Lung (tissue), 12 donors: ENCODE data around the gene LPAR1. TPM values are rescaled to one million over a fixed set of nuclear protein-coding genes. Genes with fewer than 3 reads are reported as not detected.
A peak's percentile ranks its signal among the peaks of the same experiment; 100 is the strongest.

Experiments
- ATAC-seq: fragments of 200-7000 bp; cut with Tn5 transposase; one replicate; pipeline ENCODE4 v1.9.1; 2020; ENCODE audit warnings: moderate number of reproducible peaks; ENCODE audit not compliant: insufficient read depth, low FRiP score
- DNase-seq, 3 donors: peaks; one replicate each; pipeline ENCODE4 v3.0.0-alpha.2; 2013 to 2017
- H3K27ac ChIP-seq, 2 donors: one replicate each; pipeline ENCODE4 v1.5.1; 2013; ENCODE audit warnings: mild to moderate bottlenecking in 2 of 2, moderate library complexity in 2 of 2, control low read depth in 1 of 2, inconsistent platforms in 1 of 2, low read depth in 1 of 2, low read length in 1 of 2
- H3K27me3 ChIP-seq, 3 donors: one replicate each; pipeline ENCODE4 v1.5.1; 2013; ENCODE audit warnings: low read length in 2 of 3; ENCODE audit not compliant: control insufficient read depth in 3 of 3, insufficient read depth in 3 of 3
- H3K36me3 ChIP-seq, 4 donors: one replicate each; pipeline ENCODE4 v1.5.1; 2013; ENCODE audit warnings: low read length in 4 of 4, mild to moderate bottlenecking in 1 of 4, moderate library complexity in 1 of 4; ENCODE audit not compliant: control insufficient read depth in 4 of 4, insufficient read depth in 4 of 4
- H3K4me1 ChIP-seq, 5 donors: one replicate each; pipeline ENCODE4 v1.5.1; 2013; ENCODE audit warnings: low read length in 5 of 5, mild to moderate bottlenecking in 2 of 5, moderate library complexity in 1 of 5; ENCODE audit not compliant: control insufficient read depth in 5 of 5, insufficient read depth in 5 of 5
- H3K4me3 ChIP-seq: one replicate; pipeline ENCODE4 v1.5.1; 2013; ENCODE audit warnings: mild to moderate bottlenecking, control low read depth, moderate library complexity
- H3K9ac ChIP-seq, 2 donors: one replicate each; pipeline ENCODE4 v1.5.1; 2013; ENCODE audit warnings: low read length in 2 of 2, control low read depth in 1 of 2; ENCODE audit not compliant: insufficient read depth in 1 of 2
- H3K9me3 ChIP-seq, 4 donors: one replicate each; pipeline ENCODE4 v1.5.1; 2013; ENCODE audit warnings: low read length in 3 of 4, mild to moderate bottlenecking in 1 of 4, moderate library complexity in 1 of 4; ENCODE audit not compliant: control insufficient read depth in 4 of 4, insufficient read depth in 3 of 4
- WGBS, 2 donors: extraction: QIAGEN DNeasy Blood & Tissue Kit; methylation state at CpG; one replicate each; pipeline ENCODE4 v1.1.7; 2013; 5-methylcytosine and 5-hydroxymethylcytosine counted together
- polyA plus RNA-seq, 2 donors: library from polyadenylated mRNA; stranded (reverse); fragments of 200-250 nt; gene quantifications; one replicate each; pipeline ENCODE4 v1.2.1, GENCODE V29; 2013
- total RNA-seq, 2 donors: library from RNA; depleted of rRNA in 1 of 2; stranded (reverse); fragments of >200 nt in 1 of 2; gene quantifications; one replicate each; pipeline ENCODE4 v1.2.1, GENCODE V29; 2014 to 2021
- TF ChIP-seq, protein P1 (sequence below): IDR thresholded peaks from 2 replicates; pipeline ENCODE4 v1.5.1; 2012; ENCODE audit warnings: mild to moderate bottlenecking; ENCODE audit errors: control extremely low read depth, extremely low read depth
- donor health status: control.
- donor health status: control.
- donor health status: Bipolar disorder and iron deficiency.
- donor health status: healthy.
- donor health status: DM: yes; HTN: yes; CAD: no.

The LPAR1 gene
- total and polyA plus RNA-seq, 4 donors: 5.2 to 47.6 (median 23.3) TPM

DNA sequence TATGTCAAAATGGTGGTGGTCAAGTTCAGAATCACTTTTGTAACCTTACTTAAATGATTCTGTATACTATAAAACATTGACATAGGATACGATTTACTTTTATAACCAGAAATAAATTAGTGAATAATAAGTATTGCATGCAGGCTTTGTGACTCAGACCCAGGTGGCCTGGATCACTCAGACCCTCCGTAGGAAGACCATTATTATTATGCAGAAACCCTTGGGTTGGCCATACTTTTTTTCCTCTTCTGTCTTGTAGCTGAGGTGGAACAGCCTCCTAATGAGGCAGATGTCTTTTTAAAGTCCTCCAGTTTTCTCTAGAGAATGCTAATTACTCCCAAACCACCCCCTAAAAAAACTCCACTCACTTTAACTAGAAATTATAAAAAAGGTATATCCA lies 121.9 kb downstream of the LPAR1 start:
- TF ChIP-seq, protein P1, sequence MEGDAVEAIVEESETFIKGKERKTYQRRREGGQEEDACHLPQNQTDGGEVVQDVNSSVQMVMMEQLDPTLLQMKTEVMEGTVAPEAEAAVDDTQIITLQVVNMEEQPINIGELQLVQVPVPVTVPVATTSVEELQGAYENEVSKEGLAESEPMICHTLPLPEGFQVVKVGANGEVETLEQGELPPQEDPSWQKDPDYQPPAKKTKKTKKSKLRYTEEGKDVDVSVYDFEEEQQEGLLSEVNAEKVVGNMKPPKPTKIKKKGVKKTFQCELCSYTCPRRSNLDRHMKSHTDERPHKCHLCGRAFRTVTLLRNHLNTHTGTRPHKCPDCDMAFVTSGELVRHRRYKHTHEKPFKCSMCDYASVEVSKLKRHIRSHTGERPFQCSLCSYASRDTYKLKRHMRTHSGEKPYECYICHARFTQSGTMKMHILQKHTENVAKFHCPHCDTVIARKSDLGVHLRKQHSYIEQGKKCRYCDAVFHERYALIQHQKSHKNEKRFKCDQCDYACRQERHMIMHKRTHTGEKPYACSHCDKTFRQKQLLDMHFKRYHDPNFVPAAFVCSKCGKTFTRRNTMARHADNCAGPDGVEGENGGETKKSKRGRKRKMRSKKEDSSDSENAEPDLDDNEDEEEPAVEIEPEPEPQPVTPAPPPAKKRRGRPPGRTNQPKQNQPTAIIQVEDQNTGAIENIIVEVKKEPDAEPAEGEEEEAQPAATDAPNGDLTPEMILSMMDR: no peak
- Histone ChIP-seq H3K4me3 (no peak overlapping the region), H3K27me3 (no peaks in the 10 kb centered on the region), H3K9ac (no peak overlapping the region), H3K36me3 (no peaks in the 10 kb centered on the region), H3K4me1 (peaks cover 0 to 17% (median 0%) of the 10 kb centered on the region in 5 donors), H3K9me3 (no peaks in the 10 kb centered on the region), H3K27ac (no peak overlapping the region)
- ATAC-seq: no peak
- WGBS, 2 donors: 88 to 97% methylated on average over 2 of the region's 2 CpGs
- no peak for DNase-seq

DNA sequence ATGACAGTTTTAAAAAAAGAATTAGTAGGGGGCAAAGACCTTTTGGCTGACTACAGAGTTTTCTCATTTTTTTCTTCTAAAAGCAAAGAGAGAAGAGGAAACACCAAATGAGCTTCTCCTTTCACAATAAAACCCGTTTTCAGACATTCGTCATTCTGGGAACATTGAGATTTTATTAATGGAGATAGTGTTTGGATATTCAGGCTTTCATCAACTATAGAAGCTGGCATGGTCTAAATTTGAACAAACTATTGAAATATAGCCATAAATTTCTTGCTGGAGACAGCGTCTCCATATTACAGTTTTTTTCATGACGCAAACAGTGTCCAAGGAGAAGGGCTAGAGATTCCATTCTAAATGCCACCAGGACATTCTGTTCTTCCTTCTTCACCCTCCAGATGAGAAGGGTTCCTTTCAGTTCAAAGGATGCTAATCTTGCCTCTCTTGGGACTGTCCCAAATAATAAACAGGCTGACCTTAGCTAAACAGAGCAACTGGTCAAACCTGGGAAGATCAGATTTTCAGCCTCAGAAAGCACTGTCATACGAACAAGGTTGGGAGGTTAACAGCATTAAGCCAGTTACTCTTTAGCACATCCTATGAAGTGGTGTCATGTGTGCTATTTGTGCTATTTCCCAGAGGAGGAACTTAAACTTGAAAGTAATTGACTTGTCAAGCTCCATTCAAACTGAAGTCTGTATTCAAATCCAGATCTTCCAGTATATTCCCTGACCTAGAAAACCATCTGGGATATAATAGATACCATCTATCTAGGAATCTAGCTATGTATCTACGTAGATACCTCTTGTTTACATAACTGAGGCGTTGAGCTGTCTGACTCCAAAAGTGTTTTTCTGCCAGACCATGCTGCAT lies 125.6 kb downstream of the LPAR1 start:
- Histone ChIP-seq H3K4me1 (peaks cover 0 to 16% (median 0%) of the 10 kb centered on the region in 5 donors), H3K27ac (no peak overlapping the region), H3K27me3 (no peaks in the 10 kb centered on the region), H3K4me3 (no peak overlapping the region), H3K9me3 (peaks cover 3 to 11% (median 5%) of the 10 kb centered on the region in 4 donors), H3K36me3 (peaks cover 0 to 7% (median 3%) of the 10 kb centered on the region in 4 donors), H3K9ac (no peak overlapping the region)
- TF ChIP-seq, protein P1: no peak
- no peak for DNase-seq
- ATAC-seq: peak; percentile 49
- 56 to 71% methylated on average over 7 of the region's 7 CpGs for WGBS, 2 donors

DNA sequence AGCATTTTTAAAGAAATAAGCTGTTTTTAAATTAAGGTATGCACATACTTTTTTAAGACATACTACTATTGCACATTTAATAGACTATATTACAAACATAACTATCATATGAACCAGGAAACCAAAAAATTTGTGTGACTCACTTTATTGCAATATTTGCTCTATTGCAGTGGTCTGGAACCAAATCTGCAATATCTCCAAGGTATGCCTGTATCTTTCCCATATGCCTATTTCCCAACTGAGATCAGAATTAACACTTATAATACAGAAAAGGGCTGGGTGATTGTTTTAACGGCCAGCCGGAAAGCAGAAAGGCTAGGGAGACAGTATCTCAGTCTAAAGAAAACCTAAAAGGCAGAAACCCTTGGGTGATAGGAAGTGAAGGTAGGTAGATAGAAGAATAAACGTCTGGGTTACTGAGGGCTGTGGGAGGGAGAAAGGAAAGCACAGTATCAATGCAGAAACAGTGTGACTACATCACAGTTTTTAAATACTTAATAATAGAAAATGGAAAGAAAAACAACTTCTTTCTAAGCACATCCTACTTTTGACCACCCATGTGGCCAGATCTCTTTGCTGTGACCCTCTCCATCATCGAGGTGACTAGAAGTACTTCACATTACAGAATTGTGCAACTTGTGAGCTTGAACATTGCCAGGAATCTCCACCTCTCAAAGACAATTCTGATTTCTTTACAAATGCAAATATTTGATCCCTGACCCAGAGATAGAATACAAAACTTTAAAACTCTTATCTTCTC lies 126.4 kb downstream of the LPAR1 start:
- WGBS, 2 donors: 38 to 57% methylated on average over 4 of the region's 4 CpGs
- Histone ChIP-seq H3K4me3 (no peak overlapping the region), H3K27ac (no peak overlapping the region), H3K36me3 (peaks cover 0 to 7% (median 3%) of the 10 kb centered on the region in 4 donors), H3K4me1 (peaks cover 0 to 16% (median 0%) of the 10 kb centered on the region in 5 donors), H3K27me3 (no peaks in the 10 kb centered on the region), H3K9ac (no peak overlapping the region), H3K9me3 (peaks cover 3 to 11% (median 5%) of the 10 kb centered on the region in 4 donors)
- DNase-seq (peak; percentile 31 to 76 (median 55)), ATAC-seq (peak; percentile 17)
- TF ChIP-seq, protein P1: no peak
